PC-9 (cell line): ENCODE data around the gene AATF. TPM values are rescaled to one million over a fixed set of nuclear protein-coding genes. Genes with fewer than 3 reads are reported as not detected.

Source experiments
- BruUV-seq: library from RNA; stranded (reverse); fragments of 400-500 nt; replicated peaks from 2 replicates; lab custom pipeline; 2021; lab: Mats Ljungman, UMichigan
- CTCF ChIA-PET: fragments of 300-600 bp; sonication (Branson Sonifier 250); formaldehyde crosslinking; loops from one replicate; lab custom pipeline; 2022; ENCODE audit warnings: antibody characterized with exemption; lab: Charles Lee
- POLR2A ChIA-PET: fragments of 300-600 bp; sonication (Branson Sonifier 250); formaldehyde crosslinking; loops from one replicate; lab custom pipeline; 2022; ENCODE audit warnings: antibody characterized with exemption; ENCODE audit not compliant: unreplicated experiment; lab: Charles Lee
- DNase-seq, 2 experiments: peaks; one replicate each; pipeline versions ENCODE4 v3.0.0 to v3.0.0-alpha.2; 2015 to 2022; ENCODE audit warnings: mixed read lengths in 1 of 2
- H2AFZ ChIP-seq: fragments of 200-600 bp; sonication (generic); 2 replicates; pipeline ENCODE4 v1.8.1; 2017; ENCODE audit warnings: antibody characterized with exemption
- H3F3A ChIP-seq: fragments of 200-600 bp; sonication (generic); 2 replicates; pipeline ENCODE4 v1.8.1; 2017; ENCODE audit warnings: antibody characterized with exemption, mild to moderate bottlenecking, low read depth; ENCODE audit not compliant: insufficient read depth
- H3K27ac ChIP-seq: fragments of 200-600 bp; sonication (generic); 2 replicates; pipeline ENCODE4 v1.6.1; 2016; ENCODE audit warnings: mixed run types
- H3K27me3 ChIP-seq: fragments of 200-600 bp; sonication (generic); 2 replicates; pipeline ENCODE4 v1.6.1; 2016; ENCODE audit warnings: low read depth, mixed run types; ENCODE audit not compliant: insufficient read depth
- H3K36me3 ChIP-seq: fragments of 200-600 bp; sonication (generic); 2 replicates; pipeline ENCODE4 v1.6.1; 2016; ENCODE audit warnings: low read depth, mixed run types
- H3K4me1 ChIP-seq: fragments of 200-600 bp; sonication (generic); replicated peaks from 2 replicates; pipeline ENCODE4 v1.6.1; 2016; ENCODE audit warnings: mixed run types; ENCODE audit not compliant: insufficient read depth
- H3K4me2 ChIP-seq: fragments of 200-600 bp; sonication (generic); 2 replicates; pipeline ENCODE4 v1.6.1; 2017; ENCODE audit warnings: mixed run types
- H3K4me3 ChIP-seq: fragments of 200-600 bp; sonication (generic); 2 replicates; pipeline ENCODE4 v1.6.1; 2016; ENCODE audit warnings: mixed run types
- H3K79me2 ChIP-seq: fragments of 200-600 bp; sonication (generic); 2 replicates; pipeline ENCODE4 v1.6.1; 2017; ENCODE audit warnings: low read depth, mixed run types
- H3K9me2 ChIP-seq: fragments of 200-600 bp; sonication (generic); 2 replicates; pipeline ENCODE4 v1.8.1; 2017; ENCODE audit warnings: mild to moderate bottlenecking; ENCODE audit not compliant: insufficient read depth
- H3K9me3 ChIP-seq: fragments of 200-600 bp; sonication (generic); 2 replicates; pipeline ENCODE4 v1.8.1; 2016; ENCODE audit warnings: low read depth; ENCODE audit not compliant: insufficient read depth
- H4K20me1 ChIP-seq: fragments of 200-600 bp; sonication (generic); 2 replicates; pipeline ENCODE4 v1.8.1; 2017; ENCODE audit not compliant: insufficient read depth
- EZH2 ChIP-seq: fragments of 200-600 bp; sonication (generic); IDR thresholded peaks from 2 replicates; pipeline ENCODE4 v1.8.0; 2017; ENCODE audit warnings: antibody characterized with exemption, low read depth
- intact Hi-C: fragments of 100-400 bp; cut with micrococcal nuclease; formaldehyde crosslinking; loops from one replicate; pipeline ENCODE4 v1.10.0; 2022; ENCODE audit not compliant: unreplicated experiment
- total RNA-seq: library from RNA; stranded (reverse); gene quantifications from 2 replicates; pipeline ENCODE4 v1.2.3, GENCODE V29; 2021
- TF ChIP-seq, protein P1 (sequence below): fragments of 200-600 bp; sonication (generic); conservative IDR thresholded peaks from 2 replicates; pipeline ENCODE4 v1.6.1; 2017; ENCODE audit warnings: mixed run types, antibody characterized with exemption, mild to moderate bottlenecking, moderate library complexity

The AATF gene
- total RNA-seq, 1 experiment from 2014 or later = 71.4 TPM

DNA sequence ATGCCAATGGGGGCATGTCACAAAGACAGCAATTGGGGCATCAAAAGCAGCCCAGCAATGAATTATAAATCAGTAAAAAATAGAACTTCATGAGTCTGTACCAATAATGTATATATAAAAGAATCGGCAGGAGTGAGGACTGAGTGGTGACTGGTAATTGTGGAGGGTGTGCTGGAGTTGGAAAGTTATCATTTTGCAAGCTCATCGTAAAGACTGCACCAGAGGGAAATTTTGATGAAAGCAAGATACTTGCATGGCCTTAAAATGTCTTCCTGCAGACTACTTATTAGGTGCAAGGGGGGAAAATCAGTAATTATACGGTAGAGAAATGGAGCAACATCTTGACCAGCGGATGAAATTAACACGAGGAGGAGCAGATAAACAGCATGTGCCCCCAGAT lies 138.9 kb downstream of the AATF start:
- Histone ChIP-seq H3K36me3 (peaks cover 15% of the 10 kb centered on the region), H3K4me3 (no peak overlapping the region), H3K9me2 (no peaks in the 10 kb centered on the region), H3K9me3 (no peaks in the 10 kb centered on the region), H3K79me2 (no peaks in the 10 kb centered on the region), H3K27ac (no peak overlapping the region), H3K4me1 (peaks cover 11% of the 10 kb centered on the region), H2AFZ (no peak overlapping the region), H3F3A (peaks cover 13% of the 10 kb centered on the region), H3K27me3 (no peaks in the 10 kb centered on the region), H3K4me2 (no peak overlapping the region), H4K20me1 (peaks cover 16% of the 10 kb centered on the region)
- DNase-seq = no peak
- CTCF ChIA-PET = interaction anchor here (0.7 kb wide), 1 partner anchor 381 kb away, joined by 3 read pairs; no protein-coding TSS in a partner anchor
- BruUV-seq = no TSS peak
- TF ChIP-seq, protein P1, sequence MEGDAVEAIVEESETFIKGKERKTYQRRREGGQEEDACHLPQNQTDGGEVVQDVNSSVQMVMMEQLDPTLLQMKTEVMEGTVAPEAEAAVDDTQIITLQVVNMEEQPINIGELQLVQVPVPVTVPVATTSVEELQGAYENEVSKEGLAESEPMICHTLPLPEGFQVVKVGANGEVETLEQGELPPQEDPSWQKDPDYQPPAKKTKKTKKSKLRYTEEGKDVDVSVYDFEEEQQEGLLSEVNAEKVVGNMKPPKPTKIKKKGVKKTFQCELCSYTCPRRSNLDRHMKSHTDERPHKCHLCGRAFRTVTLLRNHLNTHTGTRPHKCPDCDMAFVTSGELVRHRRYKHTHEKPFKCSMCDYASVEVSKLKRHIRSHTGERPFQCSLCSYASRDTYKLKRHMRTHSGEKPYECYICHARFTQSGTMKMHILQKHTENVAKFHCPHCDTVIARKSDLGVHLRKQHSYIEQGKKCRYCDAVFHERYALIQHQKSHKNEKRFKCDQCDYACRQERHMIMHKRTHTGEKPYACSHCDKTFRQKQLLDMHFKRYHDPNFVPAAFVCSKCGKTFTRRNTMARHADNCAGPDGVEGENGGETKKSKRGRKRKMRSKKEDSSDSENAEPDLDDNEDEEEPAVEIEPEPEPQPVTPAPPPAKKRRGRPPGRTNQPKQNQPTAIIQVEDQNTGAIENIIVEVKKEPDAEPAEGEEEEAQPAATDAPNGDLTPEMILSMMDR = no peak
- TF ChIP-seq EZH2 = no peak
- intact Hi-C loops = no loop called here
- POLR2A ChIA-PET = no interaction called here

DNA sequence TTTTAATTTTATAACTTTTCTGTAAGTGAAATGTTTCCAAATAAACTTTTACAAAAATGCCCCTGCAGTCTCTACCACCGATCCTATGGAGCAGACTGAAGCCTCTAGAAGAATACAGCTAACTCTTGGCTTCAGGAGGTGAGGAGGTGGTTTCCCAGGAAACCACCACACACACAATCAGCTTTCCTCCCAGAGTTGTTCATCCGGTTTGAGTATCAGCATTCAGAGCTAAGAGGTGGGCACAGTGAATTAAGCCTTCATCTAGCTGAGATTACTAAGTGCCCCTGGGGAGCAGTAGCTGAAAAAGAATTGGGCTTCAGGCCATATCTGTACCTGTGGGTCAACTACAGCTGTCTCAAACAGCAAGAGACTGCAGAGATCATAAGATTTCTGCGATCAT lies 139.7 kb downstream of the AATF start:
- H3K79me2 ChIP-seq = no peaks in the 10 kb centered on the region
- H3K4me1 ChIP-seq = peaks cover 11% of the 10 kb centered on the region
- TF ChIP-seq, protein P1 = no peak
- TF ChIP-seq EZH2 = no peak
- H3K4me3 ChIP-seq = no peak overlapping the region
- H2AFZ ChIP-seq = no peak overlapping the region
- DNase-seq = peak; percentile 48 to 77
- no peaks in the 10 kb centered on the region for H3K9me3 ChIP-seq
- no peak overlapping the region for H3K4me2 ChIP-seq
- no TSS peak for BruUV-seq
- ChIA-PET CTCF (no interaction called here), POLR2A (interaction anchor here (0.5 to 0.6 kb wide), 3 partner anchors 33 to 304 kb away, joined by 3 to 5 read pairs (median 4); no protein-coding TSS in a partner anchor)
- no peaks in the 10 kb centered on the region for H3K9me2 ChIP-seq
- H3K27ac ChIP-seq = no peak overlapping the region
- peaks cover 15% of the 10 kb centered on the region for H3K36me3 ChIP-seq
- H4K20me1 ChIP-seq = peaks cover 16% of the 10 kb centered on the region
- H3F3A ChIP-seq = peaks cover 11% of the 10 kb centered on the region; the same call in 1 of the 2 replicates
- intact Hi-C loops = no loop called here
- no peaks in the 10 kb centered on the region for H3K27me3 ChIP-seq

DNA sequence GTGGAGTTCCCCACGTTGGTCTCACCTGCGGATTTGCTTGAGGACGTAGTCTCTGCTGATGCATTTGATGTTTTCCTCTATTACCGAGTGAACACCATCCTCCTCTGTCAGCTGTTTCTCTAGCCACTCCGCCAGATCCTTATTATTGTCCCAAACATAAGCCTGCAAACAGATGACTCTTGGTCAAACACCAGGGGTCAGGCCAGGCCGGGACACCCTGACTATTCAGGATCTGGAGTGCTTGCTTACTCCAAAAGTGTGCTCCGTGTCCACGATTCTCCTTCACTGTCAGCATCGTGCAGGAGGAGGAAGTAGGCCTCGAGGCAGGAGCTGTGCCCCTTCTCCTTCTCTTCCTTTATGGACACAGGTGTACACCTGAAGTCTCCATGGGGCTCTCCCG lies 140.2 kb downstream of the AATF start:
- H3K9me2 ChIP-seq = no peaks in the 10 kb centered on the region
- no peaks in the 10 kb centered on the region for H3K79me2 ChIP-seq
- no peak overlapping the region for H3K27ac ChIP-seq
- no peak overlapping the region for H2AFZ ChIP-seq
- peaks cover 11% of the 10 kb centered on the region for H3K4me1 ChIP-seq
- no peaks in the 10 kb centered on the region for H3K27me3 ChIP-seq
- no peaks in the 10 kb centered on the region for H3K9me3 ChIP-seq
- TF ChIP-seq EZH2 = no peak
- TF ChIP-seq, protein P1 = no peak
- ChIA-PET POLR2A (interaction anchor here (0.5 to 0.6 kb wide), 3 partner anchors 33 to 303 kb away, joined by 3 to 5 read pairs (median 4); no protein-coding TSS in a partner anchor), CTCF (no interaction called here)
- intact Hi-C loops = no loop called here
- peaks cover 18% of the 10 kb centered on the region for H3K36me3 ChIP-seq
- H4K20me1 ChIP-seq = peaks cover 16% of the 10 kb centered on the region
- no peak overlapping the region for H3K4me3 ChIP-seq
- no peak overlapping the region for H3K4me2 ChIP-seq
- DNase-seq = no peak
- H3F3A ChIP-seq = peaks cover 11% of the 10 kb centered on the region; the same call in 1 of the 2 replicates
- BruUV-seq = no TSS peak
